SKM-1 (cell line): ENCODE results near the gene RNASE7.

Source experiments
- DNase-seq: peaks from one replicate; lab custom pipeline; 2025; ENCODE audit not compliant: unreplicated experiment; lab: John Stamatoyannopoulos, UW

Gene RNASE7

GRCh38 chr14:21066882-21067502 is 24.8 kb downstream of the RNASE7 start:
- DNase-seq = no peak

GRCh38 chr14:21068521-21069387 is 26.6 kb downstream of the RNASE7 start:
- DNase-seq = peak; percentile 3

- DNase-seq = no peak
These were observed 27.4 kb downstream of the RNASE7 start for GRCh38 chr14:21069388-21070082.

- DNase-seq = no peak
These were observed 28.0 kb downstream of the RNASE7 start, which contains the start of gene ARHGEF40 for GRCh38 chr14:21070083-21070609. Gene ARHGEF40, plus strand, starts transcription at chr14:21070304. Its CDS starts 93 bp downstream, at chr14:21070397.

- peak; percentile 7 for DNase-seq
These were observed 28.6 kb downstream of the RNASE7 start for GRCh38 chr14:21070610-21071224.

- peak; percentile 59 for DNase-seq
These were observed 29.3 kb downstream of the RNASE7 start for GRCh38 chr14:21071225-21072030.

- peak; percentile 2 for DNase-seq
These were observed 29.9 kb downstream of the RNASE7 start for GRCh38 chr14:21072031-21072473.

GRCh38 chr14:21072781-21073339 is 30.7 kb downstream of the RNASE7 start:
- DNase-seq = no peak

GRCh38 chr14:21073921-21074320 is 31.8 kb downstream of the RNASE7 start:
- no peak for DNase-seq

GRCh38 chr14:21074398-21075272 is 32.5 kb downstream of the RNASE7 start:
- DNase-seq = no peak

- DNase-seq = no peak
These were observed 33.7 kb downstream of the RNASE7 start for GRCh38 chr14:21075719-21076437.

- DNase-seq = no peak
These were observed 35.5 kb downstream of the RNASE7 start for GRCh38 chr14:21077672-21078071.

GRCh38 chr14:21078287-21078686 is 36.1 kb downstream of the RNASE7 start:
- no peak for DNase-seq

GRCh38 chr14:21078726-21079125 is 36.6 kb downstream of the RNASE7 start:
- DNase-seq = no peak

GRCh38 chr14:21081521-21082142 is 39.5 kb downstream of the RNASE7 start:
- no peak for DNase-seq

GRCh38 chr14:21083565-21084325 is 41.6 kb downstream of the RNASE7 start:
- no peak for DNase-seq

GRCh38 chr14:21084396-21084795 is 42.2 kb downstream of the RNASE7 start:
- no peak for DNase-seq
